ENCODE measurements around the gene ARL16.

Gene ARL16

GRCh38 chr17:81667754-81668153, 15.8 kb downstream of the ARL16 start:
- DNase-seq (ENCODE audit: low read depth in 2 of 2): no peak

DNA sequence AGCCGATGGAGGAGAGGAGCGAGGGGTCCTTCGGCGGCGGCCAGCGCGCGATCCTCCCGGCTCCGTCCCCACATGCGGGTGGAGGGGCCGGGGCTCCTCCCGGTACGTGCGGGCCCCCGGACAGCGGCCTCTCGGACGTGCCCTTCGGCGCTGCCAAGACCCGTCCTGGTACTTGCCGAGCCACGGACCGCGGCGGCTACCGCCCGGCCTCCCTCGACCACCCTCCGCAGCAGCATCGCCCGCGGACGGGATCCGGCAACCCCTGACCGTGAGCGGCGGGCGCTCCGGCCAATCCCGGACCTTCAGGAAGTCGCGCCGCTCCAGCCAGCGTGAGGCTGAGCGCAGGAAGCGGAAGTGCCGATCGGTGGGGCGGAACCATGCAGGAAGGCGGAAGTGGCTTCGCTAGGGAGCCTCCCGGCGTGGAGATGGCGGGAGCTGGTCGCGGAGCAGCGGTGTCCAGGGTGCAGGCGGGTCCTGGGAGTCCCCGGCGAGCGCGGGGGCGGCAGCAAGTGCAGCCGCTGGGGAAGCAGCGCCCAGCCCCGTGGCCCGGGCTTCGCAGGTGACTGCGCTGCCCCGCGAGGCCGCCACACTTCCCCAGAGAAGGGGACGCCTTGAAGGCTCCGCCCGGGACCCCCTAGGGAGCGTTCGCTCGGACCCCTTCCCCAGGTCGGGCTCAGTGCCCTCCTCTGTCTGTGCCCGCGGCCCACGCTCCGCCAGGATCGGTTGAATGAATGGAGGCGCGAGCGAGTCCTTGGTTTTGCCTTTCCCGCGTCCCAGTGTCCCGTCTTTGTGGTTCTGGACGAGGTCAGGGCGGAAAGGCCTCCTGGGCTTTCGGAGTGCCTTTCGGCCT, 17.0 kb downstream of the ARL16 start, which contains the start of the genes CCDC137 and OXLD1:
CCDC137 (plus strand) TSS at position 396 of the 850 bp plus-strand sequence; CDS start at position 426, 30 bp downstream.
OXLD1 (minus strand) TSS at position 264 of the 850 bp plus-strand sequence; CDS start at position 236, 28 bp downstream.
- peak; percentile 89 to 94 for DNase-seq (ENCODE audit: low read depth in 2 of 2)

DNA sequence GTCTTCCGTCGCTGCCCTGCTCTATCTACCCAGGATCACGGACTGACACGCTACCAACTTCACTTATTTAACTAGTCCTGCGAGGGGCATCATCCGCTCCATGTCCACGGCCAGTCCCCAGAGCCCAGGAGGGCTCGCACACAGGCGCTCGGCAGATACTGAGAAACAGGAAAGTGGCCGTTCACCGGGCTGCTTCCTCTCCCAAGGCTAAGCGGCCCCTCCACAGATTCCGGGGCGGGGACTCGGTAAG, 17.6 kb downstream of the ARL16 start:
- DNase-seq (ENCODE audit: low read depth in 2 of 2): no peak

DNA sequence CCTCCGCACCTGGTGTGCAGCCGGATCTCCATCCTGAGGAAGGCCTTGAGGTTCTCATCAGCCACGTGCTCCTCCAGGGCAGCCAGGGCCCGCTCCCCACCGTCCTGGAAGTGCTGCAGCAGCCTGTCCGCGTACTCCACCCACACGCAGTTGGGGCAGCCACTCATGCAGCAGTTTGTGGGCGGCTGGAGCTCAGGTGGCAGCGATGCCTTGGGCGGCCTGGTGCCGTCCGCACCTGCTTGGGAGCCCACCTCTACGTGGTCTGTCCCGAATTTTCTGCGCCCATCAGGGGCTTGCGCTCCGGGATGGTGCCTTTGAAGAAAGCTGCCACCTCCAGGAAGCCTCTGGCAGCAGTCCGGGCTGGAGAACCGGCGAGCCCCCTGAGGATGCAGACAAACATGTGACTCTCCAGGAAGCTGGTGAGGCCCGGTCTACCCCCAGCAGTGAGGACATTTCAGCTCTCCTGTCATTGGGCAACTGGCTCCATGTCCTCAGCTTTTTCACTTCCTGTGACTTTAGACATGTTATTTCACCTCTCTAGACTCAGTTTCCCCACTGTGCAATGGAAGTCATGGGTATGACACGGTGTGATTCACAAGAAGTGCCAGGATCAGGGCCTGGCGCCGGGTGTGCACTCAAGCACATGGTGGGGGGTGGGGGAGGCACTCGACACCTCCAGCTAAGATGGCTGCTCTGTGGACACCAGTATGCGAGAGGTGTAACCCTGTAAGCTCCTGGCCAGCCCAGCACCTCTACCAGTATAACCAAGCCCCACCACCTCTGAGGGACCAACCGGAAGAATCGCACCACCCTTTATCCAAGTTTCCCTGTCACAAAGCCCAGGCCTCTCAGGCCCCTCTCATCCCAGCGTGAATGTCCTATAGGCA, 18.1 kb downstream of the ARL16 start:
- peak; percentile 55 to 56 for DNase-seq (ENCODE audit: low read depth in 2 of 2)

DNA sequence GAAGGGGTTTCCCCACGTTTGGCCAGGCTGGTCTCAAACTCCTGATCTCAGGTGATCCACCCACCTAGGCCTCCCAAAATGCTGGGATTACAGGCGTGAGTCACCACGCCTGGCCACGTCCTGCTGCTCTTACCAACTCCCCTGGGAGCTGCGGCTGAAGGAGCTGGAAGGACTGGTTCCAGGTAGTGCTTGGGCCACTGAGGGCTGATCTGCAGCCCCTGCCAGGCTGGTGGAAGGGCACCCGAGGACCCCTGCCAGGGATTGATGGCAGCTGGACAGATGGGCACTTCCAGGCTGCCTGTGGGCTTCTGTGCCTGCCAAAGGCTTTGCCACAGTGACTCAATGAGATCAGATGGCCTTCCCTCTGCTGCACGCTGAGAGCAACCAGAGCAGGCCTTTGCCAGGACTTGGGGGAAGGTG, 19.5 kb downstream of the ARL16 start:
- DNase-seq (ENCODE audit: low read depth in 2 of 2): no peak

DNA sequence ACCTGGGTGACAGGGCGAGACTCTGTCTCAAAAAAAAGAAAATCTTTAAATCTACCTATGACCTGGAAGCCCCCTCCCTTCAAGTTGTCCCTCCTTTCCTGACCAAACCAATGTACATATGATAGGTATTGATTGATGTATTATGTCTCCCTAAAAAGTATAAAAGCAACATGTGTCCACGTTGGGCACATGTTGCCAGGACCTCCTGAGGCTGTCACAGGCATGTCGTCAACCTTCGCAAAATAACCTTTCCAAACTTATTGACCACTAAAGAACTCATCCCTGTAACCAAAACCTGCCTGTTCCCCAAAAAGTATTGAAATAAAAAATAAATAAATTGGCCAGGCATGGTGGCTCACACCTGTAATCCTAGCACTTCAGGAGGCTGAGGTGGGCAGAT, 21.6 kb downstream of the ARL16 start:
- no peak for DNase-seq (ENCODE audit: low read depth in 2 of 2)

GRCh38 chr17:81660441-81660840, 23.2 kb downstream of the ARL16 start:
- DNase-seq (ENCODE audit: low read depth in 2 of 2): no peak

DNA sequence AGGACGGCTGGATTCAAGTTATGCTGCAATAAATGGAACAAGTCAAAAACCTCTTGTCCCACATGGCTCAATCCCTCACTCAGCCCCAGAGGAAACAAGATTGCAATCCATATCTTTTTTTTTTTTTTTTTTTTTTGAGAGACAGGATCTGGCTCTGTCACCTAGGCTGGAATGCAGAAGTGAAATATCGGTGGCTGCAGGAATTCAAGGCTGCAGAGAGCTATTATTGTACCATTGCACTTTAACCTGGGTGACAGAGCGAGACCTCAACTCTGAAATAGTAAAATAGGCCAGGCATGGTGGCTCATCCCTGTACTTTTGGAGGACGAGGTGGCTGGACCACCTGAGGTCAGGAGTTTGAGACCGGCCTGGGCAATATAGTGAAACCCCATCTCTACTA, 24.6 kb downstream of the ARL16 start:
- no peak for DNase-seq (ENCODE audit: low read depth in 2 of 2)

DNA sequence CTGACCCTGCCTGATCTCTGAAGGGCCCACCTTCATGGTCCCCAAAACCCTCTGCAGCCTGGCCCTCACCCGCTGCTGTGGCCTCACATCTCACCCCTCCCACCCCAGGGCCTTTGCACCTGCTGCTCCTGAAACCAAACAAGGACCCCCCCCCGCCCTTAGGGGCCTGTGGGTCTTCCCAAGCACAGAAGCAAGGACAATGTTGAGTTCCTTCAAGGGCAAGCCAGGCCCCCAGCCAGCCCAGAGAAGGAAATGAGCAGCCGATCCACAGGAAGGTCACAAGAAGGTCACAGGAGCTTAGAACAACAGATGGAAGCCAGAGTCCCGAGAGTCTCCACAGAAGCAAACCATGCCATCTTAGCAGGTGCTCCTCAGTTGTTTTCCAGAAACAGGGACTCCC, 26.8 kb downstream of the ARL16 start:
- no peak for DNase-seq (ENCODE audit: low read depth in 2 of 2)

DNA sequence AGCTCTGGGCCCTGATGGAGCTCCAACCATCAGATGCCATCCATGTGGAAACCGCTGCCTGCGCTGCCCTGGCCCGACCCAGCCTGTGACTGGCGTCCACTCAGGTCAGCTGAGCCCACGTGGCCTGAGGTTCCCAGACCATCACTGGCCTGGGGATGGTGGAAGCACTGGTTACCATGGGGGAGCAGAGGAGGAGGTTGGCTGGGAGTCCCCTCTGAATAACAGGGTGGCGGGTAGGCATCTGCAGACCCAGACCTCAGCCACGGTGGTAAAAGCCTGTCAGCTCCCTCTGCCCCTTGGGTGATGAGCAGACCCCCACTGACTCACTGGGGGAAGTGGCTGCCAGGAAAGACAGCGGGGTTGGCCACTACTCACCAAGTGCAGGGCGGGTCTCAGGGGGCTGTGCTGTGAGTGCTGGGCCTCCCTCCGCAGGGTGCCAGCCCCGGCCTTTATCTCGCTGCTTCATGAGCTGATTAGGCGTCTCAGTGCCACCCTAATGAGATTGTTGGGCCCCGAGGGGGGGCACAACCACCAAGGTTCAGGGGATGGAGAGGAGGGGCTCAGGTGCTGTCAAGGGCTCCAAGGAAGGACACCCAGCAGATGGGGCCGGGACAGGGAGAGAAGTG, 27.4 kb downstream of the ARL16 start, which contains the start of gene PDE6G:
PDE6G (minus strand) TSS at position 425 of the 626 bp plus-strand sequence. CDS start 3,237 bp downstream, outside the sequence.
- no peak for DNase-seq (ENCODE audit: low read depth in 2 of 2)

- no peak for DNase-seq (ENCODE audit: low read depth in 2 of 2)
Observed at GRCh38 chr17:81655378-81656117, 28.0 kb downstream of the ARL16 start.

DNA sequence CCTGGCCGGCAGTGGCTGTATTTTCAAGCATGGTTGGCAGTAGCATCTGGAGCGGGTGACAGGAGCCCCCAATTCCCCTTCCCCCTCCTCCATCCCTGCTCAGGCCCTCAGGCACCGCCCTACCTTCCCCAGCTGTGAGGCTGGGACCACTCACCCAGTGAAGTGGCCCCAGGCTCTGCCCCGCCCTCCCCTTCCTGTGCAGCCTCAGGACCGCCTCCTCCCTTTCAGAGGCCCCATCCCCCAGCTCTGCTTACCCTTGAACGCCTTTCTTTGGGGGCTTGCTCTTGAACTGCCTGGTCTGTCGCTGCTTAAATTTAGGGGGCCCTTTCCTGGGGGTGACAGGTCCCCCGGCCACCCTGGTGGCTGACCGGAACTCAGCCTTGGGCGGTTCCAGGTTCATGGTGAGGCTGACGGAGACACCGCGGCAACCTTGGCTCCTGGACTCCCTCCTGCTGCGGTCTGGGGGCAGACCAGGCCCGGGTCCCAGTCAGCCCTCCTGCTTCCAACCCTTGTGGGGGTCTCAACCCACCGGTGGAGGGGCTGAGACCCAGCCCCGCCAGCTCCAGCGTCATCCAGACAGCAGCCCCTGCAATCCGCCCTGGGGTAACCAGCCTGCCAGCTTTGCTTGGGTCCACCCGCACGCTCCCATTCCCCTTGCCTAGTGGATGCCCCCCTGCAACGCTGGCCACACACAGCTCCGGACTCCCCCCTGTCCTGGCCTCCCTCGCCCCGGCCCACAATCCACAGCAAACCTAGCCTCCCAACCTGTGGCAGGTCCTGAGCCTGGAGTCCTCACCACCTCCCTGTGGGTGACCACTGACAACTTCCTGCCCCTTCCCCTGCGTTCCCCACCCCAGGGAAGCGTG, 30.5 kb downstream of the ARL16 start:
- no peak for DNase-seq (ENCODE audit: low read depth in 2 of 2)

DNA sequence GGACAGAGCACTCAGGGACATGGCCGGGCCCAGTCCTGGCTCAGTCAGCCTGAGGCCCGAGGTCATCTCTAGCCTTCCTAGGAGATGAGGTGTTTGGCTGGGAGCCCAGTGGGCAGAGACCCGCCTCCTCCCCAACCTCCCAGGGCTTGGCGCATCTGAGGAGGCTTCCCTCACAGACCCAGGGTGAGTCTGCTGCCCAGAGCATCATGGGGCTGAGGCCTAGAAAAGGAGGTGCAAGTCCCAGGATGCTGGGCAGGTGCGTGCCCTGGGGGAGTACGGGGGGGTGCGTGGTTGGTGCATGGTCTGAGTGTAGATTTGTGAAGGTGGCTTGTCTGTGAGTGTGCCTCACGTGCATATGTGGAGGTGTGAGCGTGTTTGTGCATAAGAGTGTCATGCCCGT, 31.9 kb downstream of the ARL16 start:
- DNase-seq (ENCODE audit: low read depth in 2 of 2): no peak

GRCh38 chr17:81650951-81651350, 32.6 kb downstream of the ARL16 start:
- no peak for DNase-seq (ENCODE audit: low read depth in 2 of 2)

DNA sequence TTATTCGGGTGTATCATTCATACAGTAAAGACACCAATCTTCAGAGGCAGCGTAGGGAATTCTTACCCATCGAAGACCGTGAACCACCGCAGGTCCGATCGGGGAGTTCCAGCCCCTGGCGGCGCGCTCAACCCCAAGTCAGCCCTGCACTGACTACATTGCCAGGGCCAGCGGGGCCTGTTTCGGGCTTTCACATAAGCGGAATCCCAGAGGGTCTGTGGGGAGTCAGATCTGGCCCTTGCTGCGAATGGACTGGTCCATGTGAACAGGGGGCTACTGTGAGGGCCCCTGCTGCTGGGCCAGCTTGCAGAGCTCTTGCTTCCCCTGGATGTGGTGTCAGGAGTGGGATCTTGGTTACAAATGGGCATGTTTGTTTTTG, 34.9 kb downstream of the ARL16 start:
- no peak for DNase-seq (ENCODE audit: low read depth in 2 of 2)

- DNase-seq (ENCODE audit: low read depth in 2 of 2): no peak
Observed at GRCh38 chr17:81648013-81648706, 35.4 kb downstream of the ARL16 start.

DNA sequence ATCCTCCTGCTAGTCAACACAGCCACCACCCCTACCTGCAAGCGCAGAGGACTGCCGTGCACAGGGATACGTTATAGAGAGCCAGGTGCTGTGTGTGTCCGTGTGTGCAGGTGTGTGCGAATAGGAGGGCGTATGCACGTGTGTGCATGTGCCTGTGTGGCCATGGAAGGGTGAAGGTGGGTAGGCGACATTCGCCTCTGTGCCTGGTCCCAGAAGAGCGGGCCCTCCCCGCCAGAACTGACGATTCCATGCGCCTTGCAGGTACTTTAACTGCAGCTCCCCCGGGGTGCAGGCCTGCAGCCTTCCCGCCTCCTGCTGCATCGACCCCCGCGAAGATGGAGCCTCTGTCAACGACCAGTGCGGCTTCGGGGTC, 36.0 kb downstream of the ARL16 start:
- no peak for DNase-seq (ENCODE audit: low read depth in 2 of 2)

DNA sequence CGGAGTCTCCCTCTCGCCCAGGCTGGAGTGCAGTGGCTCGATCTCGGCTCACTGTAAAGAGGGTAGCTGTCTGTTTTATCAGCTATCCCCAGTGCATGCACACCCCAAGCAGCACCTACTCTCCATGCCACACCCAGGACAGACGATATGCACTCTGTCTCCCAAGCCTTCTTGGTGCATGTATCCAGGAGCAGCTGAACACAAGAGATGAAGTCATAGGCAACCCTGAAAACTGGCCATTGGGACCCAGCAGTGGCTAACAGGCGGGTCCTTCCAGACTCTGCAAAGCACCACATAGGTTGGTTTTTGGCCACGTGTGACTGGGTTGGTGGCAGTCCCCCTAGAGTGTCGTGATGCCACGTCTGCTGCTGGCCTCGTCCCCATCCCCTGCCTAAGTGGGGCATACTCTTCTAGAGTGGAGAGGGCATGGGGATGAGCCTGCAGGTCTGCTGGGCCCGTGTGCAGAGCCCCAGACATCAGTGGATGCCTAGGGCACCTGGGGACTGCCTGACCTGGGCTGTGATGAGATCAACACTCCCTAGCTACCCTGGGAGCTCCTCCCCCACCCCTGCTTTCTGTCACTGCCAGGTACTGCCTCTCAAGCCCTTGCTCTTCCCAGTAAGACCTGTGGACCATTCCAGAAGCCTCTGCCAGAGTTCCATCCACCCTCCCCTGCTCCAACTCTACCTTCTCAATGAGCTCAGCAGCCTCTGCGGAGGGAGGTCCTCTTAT, 36.6 kb downstream of the ARL16 start:
- no peak for DNase-seq (ENCODE audit: low read depth in 2 of 2)

Data from stimulated activated CD4-positive, alpha-beta T cell treated with anti-CD3 and anti-CD28 coated beads, Interleukin-15, amount 100 ng/mL, for 48 hours (primary cell).